ENCODE results near the gene TENT5A. TPM values are rescaled to one million over a fixed set of nuclear protein-coding genes. Genes with fewer than 3 reads are reported as not detected.

TENT5A gene
- polyA plus RNA-seq, 3 donors, result 9.1 to 28.9 (median 12.1) TPM

GRCh38 chr6:81793821-81794475 is 41.5 kb upstream of the TENT5A start:
- Histone ChIP-seq H3K36me3 (replicated peaks in 1 of 2; ENCODE audit: control insufficient read depth in 1 of 2, insufficient read depth in 2 of 2, low read length in 2 of 2) (no peaks in the 10 kb centered on the region), H3K4me2 (replicated peaks; ENCODE audit: extremely low read depth, low read length, poor library complexity, severe bottlenecking) (peak overlapping the region; percentile 27), H3K79me2 (ENCODE audit: insufficient read depth, low read length) (no peaks in the 10 kb centered on the region), H4K20me1 (ENCODE audit: insufficient read depth, low read length) (no peaks in the 10 kb centered on the region), H2AFZ (ENCODE audit: insufficient read depth, low read depth, low read length, poor library complexity, severe bottlenecking) (no peak overlapping the region), H3K27ac (ENCODE audit: low read depth in 1 of 2, low read length in 2 of 2) (peak overlapping the region in 1 of 2 donors; percentile 58), H3K9ac (ENCODE audit: insufficient read depth, low read length, poor library complexity, severe bottlenecking) (no peak overlapping the region), H3K4me1 (ENCODE audit: control insufficient read depth in 1 of 2, insufficient read depth in 2 of 2, low read length in 2 of 2) (peaks cover 30 to 44% of the 10 kb centered on the region in 2 donors), H3K9me3 (replicated peaks in 1 of 2; ENCODE audit: control insufficient read depth in 1 of 2, insufficient read depth in 1 of 2, low read length in 2 of 2) (peaks cover 0 to 8% of the 10 kb centered on the region in 2 donors), H3K27me3 (ENCODE audit: control insufficient read depth in 2 of 2, insufficient read depth in 2 of 2, low read length in 2 of 2) (no peaks in the 10 kb centered on the region), H3K4me3 (replicated peaks in 1 of 3; ENCODE audit: low read depth in 2 of 3, low read length in 3 of 3) (peak overlapping the region in 1 of 3 experiments; percentile 19)
- H3K36me3 Mint-ChIP-seq, result peaks cover 0 to 4% of the 10 kb centered on the region in 2 donors
- H3K4me3 Mint-ChIP-seq, result peak overlapping the region in 1 of 2 donors; percentile 72
- H3K9me3 Mint-ChIP-seq, result peaks cover 0 to 7% (median 4%) of the 10 kb centered on the region in 7 donors
- peaks cover 42% of the 10 kb centered on the region for H3K4me1 Mint-ChIP-seq
- intact Hi-C loops (cut with micrococcal nuclease), result no loop called here
- H3K27ac Mint-ChIP-seq, result peak overlapping the region in 6 of 7 donors; percentile 32 to 75 (median 64)
- WGBS (ENCODE audit: insufficient coverage), result no CpG with 5 or more reads among the region's 4 CpGs
- no peaks in the 10 kb centered on the region for H3K27me3 Mint-ChIP-seq (ENCODE audit: low read depth in 3 of 3)
- peak in 2 of 3 donors; percentile 48 to 52 for DNase-seq
- no peak for TF ChIP-seq CTCF (IDR thresholded peaks at IDR 0.05)

GRCh38 chr6:81792826-81793225 is 40.3 kb upstream of the TENT5A start:
- TF ChIP-seq CTCF (IDR thresholded peaks at IDR 0.05), result no peak
- WGBS (ENCODE audit: insufficient coverage), result no CpG with 5 or more reads among the region's 1 CpG
- Histone ChIP-seq H3K27ac (ENCODE audit: low read depth in 1 of 2, low read length in 2 of 2) (no peak overlapping the region), H3K79me2 (ENCODE audit: insufficient read depth, low read length) (no peaks in the 10 kb centered on the region), H3K4me2 (replicated peaks; ENCODE audit: extremely low read depth, low read length, poor library complexity, severe bottlenecking) (no peak overlapping the region), H3K27me3 (ENCODE audit: control insufficient read depth in 2 of 2, insufficient read depth in 2 of 2, low read length in 2 of 2) (no peaks in the 10 kb centered on the region), H4K20me1 (ENCODE audit: insufficient read depth, low read length) (no peaks in the 10 kb centered on the region), H3K36me3 (replicated peaks in 1 of 2; ENCODE audit: control insufficient read depth in 1 of 2, insufficient read depth in 2 of 2, low read length in 2 of 2) (no peaks in the 10 kb centered on the region), H3K9ac (ENCODE audit: insufficient read depth, low read length, poor library complexity, severe bottlenecking) (no peak overlapping the region), H3K4me1 (ENCODE audit: control insufficient read depth in 1 of 2, insufficient read depth in 2 of 2, low read length in 2 of 2) (peaks cover 27 to 36% of the 10 kb centered on the region in 2 donors), H2AFZ (ENCODE audit: insufficient read depth, low read depth, low read length, poor library complexity, severe bottlenecking) (no peak overlapping the region), H3K4me3 (replicated peaks in 1 of 3; ENCODE audit: low read depth in 2 of 3, low read length in 3 of 3) (no peak overlapping the region), H3K9me3 (replicated peaks in 1 of 2; ENCODE audit: control insufficient read depth in 1 of 2, insufficient read depth in 1 of 2, low read length in 2 of 2) (peaks cover 0 to 8% of the 10 kb centered on the region in 2 donors)
- H3K36me3 Mint-ChIP-seq, result peaks cover 0 to 4% of the 10 kb centered on the region in 2 donors
- intact Hi-C loops (cut with micrococcal nuclease), result no loop called here
- peaks cover 0 to 7% (median 4%) of the 10 kb centered on the region in 7 donors for H3K9me3 Mint-ChIP-seq
- H3K27ac Mint-ChIP-seq, result peak overlapping the region in 3 of 7 donors; percentile 2 to 52 (median 9)
- H3K27me3 Mint-ChIP-seq (ENCODE audit: low read depth in 3 of 3), result no peaks in the 10 kb centered on the region
- DNase-seq, result peak in 2 of 3 donors; percentile 20 to 37
- H3K4me1 Mint-ChIP-seq, result peaks cover 34% of the 10 kb centered on the region
- H3K4me3 Mint-ChIP-seq, result no peak overlapping the region

Measured in CD14-positive monocyte (primary cell).